Coronary artery (tissue), 2 donors: Measurements from ENCODE around the gene S100A9.
"Not testable (repeated sequence)": the region's sequence is repeated elsewhere in the genome, so short reads cannot be mapped to it uniquely, and the experiment has no call there.

ENCODE experiments used
- DNase-seq: peaks from one replicate; pipeline ENCODE4 v3.0.0-alpha.2; 2017; ENCODE audit warnings: low spot score
- H3K27ac ChIP-seq, 2 donors: fragments of 200-600 bp; sonication (generic); one replicate each; pipeline ENCODE4 v1.5.1; 2016 to 2019
- H3K4me3 ChIP-seq: fragments of 200-600 bp; sonication (generic); 2 replicates; pipeline ENCODE4 v1.5.1; 2016; ENCODE audit warnings: mild to moderate bottlenecking, moderate library complexity
- CTCF ChIP-seq: fragments of 200-600 bp; sonication (generic); IDR thresholded peaks from one replicate; pipeline ENCODE4 v1.5.1; 2019; ENCODE audit warnings: antibody characterized with exemption

S100A9 gene

GRCh38 chr1:153357853-153358690 lies at the start of gene S100A9:
Gene S100A9, plus strand, starts transcription at chr1:153357854. Its CDS starts 430 bp downstream, at chr1:153358284.
- Histone ChIP-seq H3K27ac (peak within 1 kb of the TSS in 1 of 2 donors; percentile 45), H3K4me3 (peak within 1 kb of the TSS; percentile 45)
- DNase-seq: peak; percentile 50
- TF ChIP-seq CTCF: no peak

DNA sequence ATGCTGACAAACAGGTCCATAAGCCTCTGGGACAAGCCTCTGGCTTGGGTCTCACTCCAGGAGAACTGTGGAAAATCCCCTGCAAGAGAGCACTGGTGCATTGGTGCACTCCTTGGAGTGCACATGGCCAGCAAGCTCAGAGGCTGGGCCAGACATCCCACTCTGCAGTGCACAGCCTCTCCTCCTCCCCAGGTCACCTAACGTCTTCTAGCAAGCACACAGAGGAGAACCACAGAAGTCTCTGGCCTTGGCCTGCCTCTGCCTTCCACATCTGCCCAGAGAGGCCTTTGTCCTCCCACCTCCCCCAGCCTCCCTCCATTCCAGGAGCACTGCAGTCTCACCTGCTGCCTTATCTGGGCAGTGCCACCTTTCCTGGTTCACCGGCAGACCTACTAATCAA lies 49.1 kb upstream of the S100A9 start:
- TF ChIP-seq CTCF: no peak

GRCh38 chr1:153309441-153309840 lies 48.2 kb upstream of the S100A9 start:
- DNase-seq: no peak
- no peak overlapping the region for H3K27ac ChIP-seq
- TF ChIP-seq CTCF: no peak
- H3K4me3 ChIP-seq: no peak overlapping the region

More for the DNA sequence above, 49.1 kb upstream of the S100A9 start:
- no peak overlapping the region for H3K27ac ChIP-seq
- H3K4me3 ChIP-seq: no peak overlapping the region
- DNase-seq: no peak

- DNase-seq: no peak
- TF ChIP-seq CTCF: no peak
- Histone ChIP-seq H3K4me3 (no peak overlapping the region), H3K27ac (no peak overlapping the region)
These were observed 47.1 kb upstream of the S100A9 start for GRCh38 chr1:153310526-153310925.

DNA sequence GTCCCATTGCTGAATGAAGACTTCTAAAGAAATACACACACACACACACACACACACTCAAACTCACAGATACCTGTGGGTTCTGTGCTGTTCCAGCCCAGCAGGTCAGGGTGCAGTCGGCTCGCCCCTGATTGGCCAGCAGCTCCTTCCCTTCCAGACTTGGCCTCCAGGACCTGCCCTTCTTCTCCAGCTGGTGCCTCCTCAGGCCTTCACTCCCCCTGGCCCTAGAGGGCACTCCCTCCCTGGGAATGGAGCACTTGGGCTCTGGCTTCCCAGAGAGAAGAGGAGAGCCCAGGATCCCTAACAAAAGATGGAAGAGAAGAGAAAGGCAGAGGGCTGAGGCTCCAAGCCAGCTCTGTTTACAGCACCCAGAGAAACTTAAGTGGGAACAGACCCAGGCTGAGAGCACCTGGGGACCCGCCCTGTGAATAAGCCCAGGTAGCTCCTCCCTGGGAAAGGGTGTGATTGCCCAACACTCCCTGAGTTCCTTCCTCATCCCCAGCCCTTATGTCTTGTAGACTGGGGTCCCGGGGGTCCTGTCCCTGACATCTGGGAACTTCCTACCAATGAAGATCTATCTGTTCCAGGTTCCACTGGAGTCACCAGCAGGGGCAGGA lies 45.0 kb upstream of the S100A9 start, which contains the start of gene PGLYRP3:
Gene PGLYRP3 (minus strand): TSS at position 383 of the 617 bp plus-strand sequence. CDS start 2,287 bp downstream, outside the sequence.
- no peak for DNase-seq
- no peak within 1 kb of the TSS for H3K4me3 ChIP-seq
- TF ChIP-seq CTCF: no peak
- H3K27ac ChIP-seq: no peak within 1 kb of the TSS

GRCh38 chr1:153313288-153313687 lies 44.4 kb upstream of the S100A9 start:
- TF ChIP-seq CTCF: no peak
- DNase-seq: no peak
- no peak overlapping the region for H3K27ac ChIP-seq
- no peak overlapping the region for H3K4me3 ChIP-seq

DNA sequence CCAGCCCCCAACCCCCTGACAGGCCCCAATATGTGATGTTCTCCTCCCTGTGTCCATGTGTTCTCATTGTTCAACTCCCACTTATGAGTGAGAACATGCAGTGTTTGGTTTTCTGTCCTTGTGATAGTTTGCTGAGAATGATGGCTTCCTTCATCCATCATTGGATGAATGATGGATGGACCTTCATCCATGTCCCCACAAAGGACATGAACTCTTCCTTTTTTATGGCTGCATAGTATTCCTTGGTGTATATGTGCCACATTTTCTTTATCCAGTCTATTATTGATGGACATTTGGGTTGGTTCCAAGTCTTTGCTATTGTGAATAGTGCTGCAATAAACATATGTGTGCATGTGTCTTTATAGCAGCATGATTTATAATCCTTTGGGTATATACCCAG lies 43.3 kb upstream of the S100A9 start:
- H3K27ac ChIP-seq, DNase-seq: not testable (repeated sequence)

DNA sequence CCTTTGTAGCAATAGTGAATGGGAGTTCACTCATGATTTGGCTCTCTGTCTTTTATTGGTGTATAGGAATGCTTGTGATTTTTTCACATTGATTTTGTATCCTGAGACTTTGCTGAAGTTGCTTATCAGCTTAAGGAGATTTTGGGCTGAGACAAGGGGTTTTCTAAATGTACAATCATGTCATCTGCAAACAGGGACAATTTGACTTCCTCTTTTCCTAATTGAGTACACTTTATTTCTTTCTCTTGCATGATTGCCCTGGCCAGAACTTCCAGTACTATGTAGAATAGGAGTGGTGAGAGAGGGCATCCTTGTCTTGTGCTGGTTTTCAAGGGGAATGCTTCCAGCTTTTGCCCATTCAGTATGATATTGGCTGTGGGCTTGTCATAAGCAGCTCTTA lies 41.6 kb upstream of the S100A9 start:
- DNase-seq, H3K4me3 ChIP-seq, H3K27ac ChIP-seq: not testable (repeated sequence)

More for the DNA sequence above, 43.3 kb upstream of the S100A9 start:
- not testable (repeated sequence) for H3K4me3 ChIP-seq

DNA sequence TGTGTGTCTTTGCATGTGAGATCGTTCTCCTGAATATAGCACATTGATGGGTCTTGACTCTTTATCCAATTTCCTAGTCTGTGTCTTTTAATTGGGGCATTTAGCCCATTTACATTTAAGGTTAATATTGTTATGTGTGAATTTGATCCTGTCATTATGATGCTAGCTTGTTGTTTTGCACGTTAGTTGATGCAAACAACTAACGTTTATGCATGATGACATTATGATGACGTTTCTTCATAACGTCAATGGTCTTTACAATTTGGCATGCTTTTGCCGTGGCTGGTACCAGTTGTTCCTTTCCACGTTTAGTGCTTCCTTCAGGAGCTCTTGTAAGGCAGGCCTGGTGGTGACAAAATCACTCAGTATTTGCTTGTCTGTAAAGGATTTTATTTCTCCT lies 39.5 kb upstream of the S100A9 start:
- DNase-seq, H3K4me3 ChIP-seq: not testable (repeated sequence)

More for the DNA sequence above, 39.5 kb upstream of the S100A9 start:
- not testable (repeated sequence) for H3K27ac ChIP-seq
